Lower leg skin (tissue), 3 donors: ENCODE measurements around the gene NCKAP5.

Experiments used
- POLR2A ChIP-seq, 2 donors: fragments of 450-650 bp; IDR thresholded peaks; one replicate each; pipeline ENCODE4 v1.6.1; 2016 to 2017; ENCODE audit warnings: antibody characterized with exemption in 2 of 2, mild to moderate bottlenecking in 1 of 2, moderate library complexity in 1 of 2
- TF ChIP-seq, protein P1 (sequence below), 3 donors: fragments of 450-650 bp; IDR thresholded peaks; one replicate each; pipeline ENCODE4 v1.5.1; 2016; ENCODE audit warnings: antibody characterized with exemption in 3 of 3, mild to moderate bottlenecking in 3 of 3, moderate library complexity in 2 of 3

DNA sequence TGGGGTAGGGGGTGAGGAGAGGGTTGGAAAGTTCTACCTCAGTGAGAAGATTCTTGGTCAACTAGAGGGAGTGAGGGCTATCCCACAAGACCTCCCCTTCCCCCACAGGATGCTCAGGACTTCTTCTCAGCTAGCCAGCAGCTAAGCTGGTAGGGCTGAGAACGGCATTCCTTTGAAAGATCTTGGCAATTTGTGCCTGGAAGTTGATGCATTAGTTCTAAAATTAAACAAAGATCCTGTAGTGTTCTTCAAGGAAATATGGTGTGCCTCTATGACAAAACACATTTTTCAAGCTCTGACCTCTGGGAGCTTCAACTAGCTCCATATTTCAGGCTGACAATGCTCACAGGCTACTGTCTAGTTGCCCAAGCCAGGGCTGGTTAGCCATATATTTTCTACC, 900.6 kb downstream of the NCKAP5 start:
- TF ChIP-seq, protein P1, sequence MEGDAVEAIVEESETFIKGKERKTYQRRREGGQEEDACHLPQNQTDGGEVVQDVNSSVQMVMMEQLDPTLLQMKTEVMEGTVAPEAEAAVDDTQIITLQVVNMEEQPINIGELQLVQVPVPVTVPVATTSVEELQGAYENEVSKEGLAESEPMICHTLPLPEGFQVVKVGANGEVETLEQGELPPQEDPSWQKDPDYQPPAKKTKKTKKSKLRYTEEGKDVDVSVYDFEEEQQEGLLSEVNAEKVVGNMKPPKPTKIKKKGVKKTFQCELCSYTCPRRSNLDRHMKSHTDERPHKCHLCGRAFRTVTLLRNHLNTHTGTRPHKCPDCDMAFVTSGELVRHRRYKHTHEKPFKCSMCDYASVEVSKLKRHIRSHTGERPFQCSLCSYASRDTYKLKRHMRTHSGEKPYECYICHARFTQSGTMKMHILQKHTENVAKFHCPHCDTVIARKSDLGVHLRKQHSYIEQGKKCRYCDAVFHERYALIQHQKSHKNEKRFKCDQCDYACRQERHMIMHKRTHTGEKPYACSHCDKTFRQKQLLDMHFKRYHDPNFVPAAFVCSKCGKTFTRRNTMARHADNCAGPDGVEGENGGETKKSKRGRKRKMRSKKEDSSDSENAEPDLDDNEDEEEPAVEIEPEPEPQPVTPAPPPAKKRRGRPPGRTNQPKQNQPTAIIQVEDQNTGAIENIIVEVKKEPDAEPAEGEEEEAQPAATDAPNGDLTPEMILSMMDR (IDR thresholded peaks at IDR 0.05) = no peak
- no peak for TF ChIP-seq POLR2A (IDR thresholded peaks at IDR 0.05)
